MM.1S (cell line): ENCODE measurements around the gene TAS2R39.

ENCODE experiments used
- EZH2phosphoT487 ChIP-seq: fragments of 300-600 bp; sonication (generic); IDR thresholded peaks from 2 replicates; pipeline ENCODE4 v1.6.1; 2018; ENCODE audit warnings: antibody characterized with exemption, low read length
- TF ChIP-seq, protein P1 (sequence below): fragments of 300-600 bp; sonication (generic); IDR thresholded peaks from 2 replicates; pipeline ENCODE4 v1.5.1; 2016; ENCODE audit warnings: antibody characterized with exemption, low read length, mixed read lengths

DNA sequence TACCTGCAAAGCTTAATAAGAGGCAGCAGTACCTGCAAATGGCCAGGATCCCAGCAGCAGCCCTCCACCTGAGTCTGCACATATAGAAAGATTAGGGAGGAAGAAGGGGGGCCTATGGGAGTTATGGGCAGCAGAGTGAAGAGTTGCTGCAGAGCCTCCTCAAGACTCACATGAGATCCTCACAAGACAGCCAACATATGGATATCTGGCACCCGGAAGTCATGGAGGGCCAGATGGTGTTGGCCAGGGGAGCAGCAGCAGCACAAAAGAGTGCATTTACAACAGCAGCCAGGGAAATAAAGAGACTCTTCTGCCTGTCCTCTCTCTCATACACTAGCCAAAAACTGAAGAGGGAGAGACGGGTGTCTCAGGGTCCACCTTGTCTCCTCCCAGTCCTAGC is 34.6 kb downstream of the TAS2R39 start:
- TF ChIP-seq, protein P1, sequence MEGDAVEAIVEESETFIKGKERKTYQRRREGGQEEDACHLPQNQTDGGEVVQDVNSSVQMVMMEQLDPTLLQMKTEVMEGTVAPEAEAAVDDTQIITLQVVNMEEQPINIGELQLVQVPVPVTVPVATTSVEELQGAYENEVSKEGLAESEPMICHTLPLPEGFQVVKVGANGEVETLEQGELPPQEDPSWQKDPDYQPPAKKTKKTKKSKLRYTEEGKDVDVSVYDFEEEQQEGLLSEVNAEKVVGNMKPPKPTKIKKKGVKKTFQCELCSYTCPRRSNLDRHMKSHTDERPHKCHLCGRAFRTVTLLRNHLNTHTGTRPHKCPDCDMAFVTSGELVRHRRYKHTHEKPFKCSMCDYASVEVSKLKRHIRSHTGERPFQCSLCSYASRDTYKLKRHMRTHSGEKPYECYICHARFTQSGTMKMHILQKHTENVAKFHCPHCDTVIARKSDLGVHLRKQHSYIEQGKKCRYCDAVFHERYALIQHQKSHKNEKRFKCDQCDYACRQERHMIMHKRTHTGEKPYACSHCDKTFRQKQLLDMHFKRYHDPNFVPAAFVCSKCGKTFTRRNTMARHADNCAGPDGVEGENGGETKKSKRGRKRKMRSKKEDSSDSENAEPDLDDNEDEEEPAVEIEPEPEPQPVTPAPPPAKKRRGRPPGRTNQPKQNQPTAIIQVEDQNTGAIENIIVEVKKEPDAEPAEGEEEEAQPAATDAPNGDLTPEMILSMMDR: no peak
- TF ChIP-seq EZH2phosphoT487: no peak
